ENCODE data around the gene TSPAN9. TPM values are rescaled to one million over a fixed set of nuclear protein-coding genes. Genes with fewer than 3 reads are reported as not detected.

Gene TSPAN9
- total RNA-seq, 2 experiments from 2014 or later = 0.07 TPM; not detected in 1

DNA sequence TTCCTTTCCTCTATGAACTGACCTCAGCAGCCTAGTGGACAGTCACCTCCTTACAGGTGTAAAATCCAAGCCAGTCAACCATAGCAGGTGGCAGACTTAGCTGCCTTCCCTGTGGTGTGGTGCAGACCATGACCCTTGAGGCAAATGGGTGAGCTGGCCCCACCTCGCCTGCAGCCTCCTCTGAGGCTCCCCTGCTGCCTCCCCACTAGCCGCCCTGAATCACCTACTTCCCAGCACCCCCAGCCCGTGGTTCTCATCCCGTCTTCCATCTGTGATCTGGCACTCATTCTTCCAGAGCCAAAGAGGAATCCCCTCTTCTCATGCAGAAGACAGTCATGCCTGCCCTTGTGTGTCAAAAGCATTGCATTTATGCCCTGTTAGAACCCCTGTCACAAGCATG, 34.4 kb upstream of the TSPAN9 start:
- ATAC-seq = no peak
- no peak overlapping the region for H3K4me3 Mint-ChIP-seq
- H3K27ac Mint-ChIP-seq = no peak overlapping the region
- H3K36me3 Mint-ChIP-seq (ENCODE audit: low read depth) = no peaks in the 10 kb centered on the region
- peaks cover 16% of the 10 kb centered on the region for H3K27me3 Mint-ChIP-seq
- no peaks in the 10 kb centered on the region for H3K4me1 Mint-ChIP-seq (ENCODE audit: low read depth)
- DNase-seq = no peak
- intact Hi-C loops (cut with micrococcal nuclease) = loop anchor here (10.0 kb wide), 1 partner anchor 188 kb away; the partner anchor contains the start of gene TEX52
- ChIA-PET POLR2A (no interaction called here), CTCF (interaction anchor here (1.0 to 2.0 kb wide), 7 partner anchors 9 to 360 kb away, joined by 3 to 9 read pairs (median 3); no protein-coding TSS in a partner anchor)
- no peaks in the 10 kb centered on the region for H3K9me3 Mint-ChIP-seq
- no peak for TF ChIP-seq CTCF (IDR thresholded peaks at IDR 0.05)

DNA sequence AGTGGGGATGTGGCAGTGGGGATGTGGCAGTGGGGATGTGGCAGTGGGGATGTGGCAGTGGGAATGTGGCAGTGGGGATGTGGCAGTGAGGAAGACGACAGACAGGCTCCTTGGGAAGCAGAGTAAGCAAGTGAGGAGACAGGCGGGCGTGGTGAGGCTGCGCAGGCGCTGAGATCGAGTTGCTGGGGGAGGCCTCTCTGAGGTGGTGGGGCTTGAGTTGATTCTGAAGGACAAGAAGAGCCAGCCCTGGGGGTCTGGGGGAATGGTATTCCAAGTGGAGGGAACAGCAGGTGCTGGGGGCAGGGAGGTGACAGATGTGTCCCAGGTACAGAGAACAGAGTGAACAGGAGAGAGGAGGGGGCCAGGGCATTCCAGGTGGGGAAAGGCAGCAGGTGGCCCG, 33.8 kb upstream of the TSPAN9 start:
- H3K4me3 Mint-ChIP-seq = no peak overlapping the region
- no peak for ATAC-seq
- H3K9me3 Mint-ChIP-seq = no peaks in the 10 kb centered on the region
- H3K4me1 Mint-ChIP-seq (ENCODE audit: low read depth) = no peaks in the 10 kb centered on the region
- H3K27me3 Mint-ChIP-seq = peaks cover 16% of the 10 kb centered on the region
- no peak for TF ChIP-seq CTCF (IDR thresholded peaks at IDR 0.05)
- POLR2A ChIA-PET = no interaction called here
- intact Hi-C loops (cut with micrococcal nuclease) = loop anchor here (10.0 kb wide), 1 partner anchor 189 kb away; the partner anchor contains the start of gene TEX52
- CTCF ChIA-PET = interaction anchor here (1.6 kb wide), 1 partner anchor 30 kb away, joined by 7 read pairs; no protein-coding TSS in a partner anchor
- no peaks in the 10 kb centered on the region for H3K36me3 Mint-ChIP-seq (ENCODE audit: low read depth)
- no peak for DNase-seq
- no peak overlapping the region for H3K27ac Mint-ChIP-seq

DNA sequence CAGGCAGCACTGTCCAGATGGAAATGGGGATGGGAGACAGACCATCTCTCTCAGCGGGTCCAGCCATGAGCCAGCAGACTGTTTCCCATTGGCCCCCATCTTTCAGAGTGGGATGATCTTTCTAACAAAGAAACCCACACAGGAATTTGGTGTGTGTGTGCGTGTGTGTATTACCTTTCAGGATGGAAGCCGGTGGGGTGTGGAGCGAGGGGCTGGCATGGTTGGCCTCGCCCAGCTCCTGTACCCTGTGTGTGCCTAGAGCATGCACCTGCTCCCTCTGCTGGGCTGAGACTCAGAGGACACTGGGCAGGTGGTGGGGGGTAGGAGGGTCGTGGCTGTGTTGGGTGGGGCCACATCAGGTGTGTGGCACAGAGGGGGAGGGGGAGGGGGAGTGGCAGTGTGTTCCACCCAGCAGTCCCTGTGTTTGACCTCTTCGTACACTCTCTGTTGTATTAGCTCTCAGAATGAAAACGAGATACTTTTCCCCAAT, 33.0 kb upstream of the TSPAN9 start:
- Mint-ChIP-seq H3K27me3 (peaks cover 16% of the 10 kb centered on the region), H3K36me3 (ENCODE audit: low read depth) (no peaks in the 10 kb centered on the region), H3K9me3 (no peaks in the 10 kb centered on the region), H3K4me1 (ENCODE audit: low read depth) (no peaks in the 10 kb centered on the region), H3K27ac (no peak overlapping the region), H3K4me3 (no peak overlapping the region)
- ChIA-PET POLR2A (no interaction called here), CTCF (no interaction called here)
- ATAC-seq (no peak), DNase-seq (no peak)
- TF ChIP-seq CTCF (IDR thresholded peaks at IDR 0.05) = no peak
- intact Hi-C loops (cut with micrococcal nuclease) = loop anchor here (10.0 kb wide), 1 partner anchor 189 kb away; the partner anchor contains the start of gene TEX52

- H3K4me1 Mint-ChIP-seq (ENCODE audit: low read depth) = no peaks in the 10 kb centered on the region
Observed at GRCh38 chr12:3045494-3045893, 31.7 kb upstream of the TSPAN9 start.

More at GRCh38 chr12:3045494-3045893, 31.7 kb upstream of the TSPAN9 start:
- no peak for ATAC-seq
- ChIA-PET POLR2A (no interaction called here), CTCF (interaction anchor here (0.6 kb wide), 1 partner anchor 103 kb away, joined by 3 read pairs; no protein-coding TSS in a partner anchor)
- no peaks in the 10 kb centered on the region for H3K36me3 Mint-ChIP-seq (ENCODE audit: low read depth)
- intact Hi-C loops (cut with micrococcal nuclease) = loop anchor here (10.0 kb wide), 1 partner anchor 191 kb away; the partner anchor contains the start of gene TEX52
- H3K4me3 Mint-ChIP-seq = no peak overlapping the region
- H3K9me3 Mint-ChIP-seq = no peaks in the 10 kb centered on the region
- TF ChIP-seq CTCF (IDR thresholded peaks at IDR 0.05) = no peak
- DNase-seq = no peak
- peaks cover 17% of the 10 kb centered on the region for H3K27me3 Mint-ChIP-seq
- H3K27ac Mint-ChIP-seq = no peak overlapping the region
